B cell (primary cell): ENCODE data around the gene TCEA3. TPM values are rescaled to one million over a fixed set of nuclear protein-coding genes. Genes with fewer than 3 reads are reported as not detected.

Experiments used
- ATAC-seq: fragments of 200-7000 bp; cut with Tn5 transposase; one replicate; pipeline ENCODE4 v1.10.0; 2021; ENCODE audit warnings: low read depth, mild to moderate bottlenecking, moderate number of reproducible peaks, moderate library complexity
- CTCF ChIA-PET: fragments of 350-600 bp; sonication (Branson Sonifier 250); formaldehyde crosslinking; loops from one replicate; lab custom pipeline; 2021; ENCODE audit warnings: antibody characterized with exemption, inconsistent platforms; lab: Charles Lee
- POLR2A ChIA-PET: fragments of 350-600 bp; sonication (Branson Sonifier 250); formaldehyde crosslinking; loops from one replicate; lab custom pipeline; 2021; ENCODE audit warnings: antibody characterized with exemption; lab: Charles Lee
- DNase-seq: peaks from one replicate; pipeline ENCODE4 v3.0.0; 2013
- H2AFZ ChIP-seq: 2 replicates; pipeline ENCODE4 v1.6.1; 2012; ENCODE audit warnings: mild to moderate bottlenecking, low read depth, low read length; ENCODE audit not compliant: insufficient read depth, poor library complexity, severe bottlenecking
- H3K27ac ChIP-seq, 2 donors: 1 replicate in 1 of 2; 2 replicates in 1 of 2; pipeline ENCODE4 v1.5.1; 2012 to 2013; ENCODE audit warnings: low read length in 2 of 2, mild to moderate bottlenecking in 2 of 2, moderate library complexity in 1 of 2
- H3K27me3 ChIP-seq, 4 experiments: fragments of 200-600 bp in 1 of 4; sonication (generic) in 1 of 4; replicated peaks in 1 of 4; 1 replicate in 2 of 4; 2 replicates in 2 of 4; pipeline versions ENCODE4 v1.6.1 to v1.7.0; 2013 to 2016; ENCODE audit warnings: low read length in 3 of 4, mild to moderate bottlenecking in 2 of 4, mixed read lengths in 1 of 4, moderate library complexity in 1 of 4; ENCODE audit not compliant: insufficient read depth in 4 of 4, control insufficient read depth in 3 of 4; ENCODE audit errors: control extremely low read depth in 1 of 4
- H3K36me3 ChIP-seq, 2 experiments: replicated peaks in 1 of 2; 1 replicate in 1 of 2; 2 replicates in 1 of 2; pipeline versions ENCODE4 v1.6.1 to v1.7.1; 2013; ENCODE audit warnings: low read length in 1 of 2; ENCODE audit not compliant: insufficient read depth in 2 of 2, control insufficient read depth in 1 of 2; ENCODE audit errors: control extremely low read depth in 1 of 2, extremely low read depth in 1 of 2
- H3K4me1 ChIP-seq, 2 donors: fragments of 200-600 bp in 1 of 2; sonication (generic) in 1 of 2; 1 replicate in 1 of 2; 2 replicates in 1 of 2; pipeline versions ENCODE4 v1.5.1 to v1.6.1; 2013 to 2017; ENCODE audit warnings: low read length in 2 of 2; ENCODE audit not compliant: control insufficient read depth in 2 of 2, insufficient read depth in 2 of 2
- H3K4me2 ChIP-seq: replicated peaks from 2 replicates; pipeline ENCODE3; 2012; ENCODE audit warnings: mild to moderate bottlenecking, low read depth, low read length; ENCODE audit not compliant: poor library complexity, severe bottlenecking
- H3K4me3 ChIP-seq, 5 experiments: fragments of 200-600 bp in 1 of 5; sonication (generic) in 1 of 5; 1 replicate in 3 of 5; 2 replicates in 2 of 5; pipeline versions ENCODE4 v1.5.1 to v1.7.0; 2011 to 2016; ENCODE audit warnings: low read length in 4 of 5, mild to moderate bottlenecking in 4 of 5, low read depth in 2 of 5, control low read depth in 1 of 5, moderate library complexity in 1 of 5; ENCODE audit not compliant: insufficient read depth in 1 of 5; ENCODE audit errors: control extremely low read depth in 1 of 5, extremely low read depth in 1 of 5
- H3K79me2 ChIP-seq: fragments of 200-600 bp; sonication (generic); one replicate; pipeline ENCODE4 v1.6.0; 2016; ENCODE audit warnings: low read length; ENCODE audit not compliant: control insufficient read depth, insufficient read depth
- H3K9ac ChIP-seq: fragments of 200-600 bp; sonication (generic); 2 replicates; pipeline ENCODE4 v1.6.1; 2017; ENCODE audit warnings: mild to moderate bottlenecking, low read length, moderate library complexity
- H3K9me3 ChIP-seq, 3 donors: one replicate each; pipeline versions ENCODE4 v1.6.1 to v1.7.1; 2013; ENCODE audit warnings: low read length in 2 of 3; ENCODE audit not compliant: control insufficient read depth in 2 of 3, insufficient read depth in 1 of 3; ENCODE audit errors: control extremely low read depth in 1 of 3
- H4K20me1 ChIP-seq: 2 replicates; pipeline ENCODE4 v1.6.0; 2012; ENCODE audit warnings: mild to moderate bottlenecking, low read length; ENCODE audit not compliant: insufficient read depth, control insufficient read depth, poor library complexity, severe bottlenecking
- H3K27ac Mint-ChIP-seq: one replicate; pipeline ENCODE4 v1.8.0; 2021; ENCODE audit warnings: mixed read lengths
- H3K27me3 Mint-ChIP-seq: one replicate; pipeline ENCODE4 v1.8.0; 2021; ENCODE audit warnings: mixed read lengths
- H3K4me1 Mint-ChIP-seq: one replicate; pipeline ENCODE4 v1.8.0; 2021; ENCODE audit warnings: mixed read lengths
- H3K4me3 Mint-ChIP-seq: one replicate; pipeline ENCODE4 v1.8.0; 2021; ENCODE audit warnings: mixed read lengths
- H3K9me3 Mint-ChIP-seq: one replicate; pipeline ENCODE4 v1.8.0; 2022; ENCODE audit warnings: mixed read lengths; ENCODE audit not compliant: insufficient read depth
- CTCF ChIP-seq: fragments of 200-600 bp; IDR thresholded peaks from one replicate; pipeline ENCODE4 v1.8.0; 2022; ENCODE audit warnings: antibody characterized with exemption, mild to moderate bottlenecking
- EZH2 ChIP-seq: IDR thresholded peaks from 2 replicates; pipeline ENCODE4 v1.6.1; 2012; ENCODE audit warnings: borderline replicate concordance, low read depth, mild to moderate bottlenecking, moderate library complexity, low read length; ENCODE audit not compliant: insufficient read depth, poor library complexity, severe bottlenecking
- WGBS: methylation state at CpG from one replicate; pipeline ENCODE4 v1.1.5; 2013; ENCODE audit warnings: missing lambda C conversion rate; ENCODE audit not compliant: insufficient coverage; 5-methylcytosine and 5-hydroxymethylcytosine counted together
- intact Hi-C: fragments of 100-400 bp; cut with micrococcal nuclease; formaldehyde crosslinking; loops from one replicate; pipeline ENCODE4 v1.10.0; 2022
- polyA plus RNA-seq: library from polyadenylated mRNA; depleted of rRNA; stranded (reverse); fragments of >200 nt; gene quantifications from 2 replicates; pipeline ENCODE4 v1.2.3, GENCODE V29; 2012
- total RNA-seq, 2 donors: library from RNA; stranded (reverse); fragments of 120-200 nt in 1 of 2; gene quantifications; 1 replicate in 1 of 2; 2 replicates in 1 of 2; pipeline versions ENCODE4 v1.2.3 to v1.2.4, GENCODE V29; 2013 to 2022

TCEA3 gene
- total and polyA plus RNA-seq, 2 donors (not counting 1 experiment from before 2014, with no cell fraction given), result 0.22 TPM; not detected in 1

- Mint-ChIP-seq H3K4me3 (no peak overlapping the region), H3K27me3 (peaks cover 11% of the 10 kb centered on the region), H3K4me1 (no peaks in the 10 kb centered on the region), H3K9me3 (no peaks in the 10 kb centered on the region), H3K27ac (no peak overlapping the region)
- intact Hi-C loops, result no loop called here
- Histone ChIP-seq H3K36me3 (no peaks in the 10 kb centered on the region), H3K4me3 (no peak overlapping the region), H2AFZ (no peak overlapping the region), H3K4me1 (no peaks in the 10 kb centered on the region), H3K27me3 (no peaks in the 10 kb centered on the region), H3K79me2 (no peaks in the 10 kb centered on the region), H3K9ac (no peak overlapping the region), H3K9me3 (no peaks in the 10 kb centered on the region), H3K27ac (no peak overlapping the region), H4K20me1 (no peaks in the 10 kb centered on the region), H3K4me2 (no peak overlapping the region)
- TF ChIP-seq CTCF, result no peak
- TF ChIP-seq EZH2, result no peak
- no peak for ATAC-seq
- no peak for DNase-seq
- POLR2A ChIA-PET, result interaction anchor here (0.6 kb wide), 1 partner anchor 35 kb away, joined by 3 read pairs; no protein-coding TSS in a partner anchor
- CTCF ChIA-PET, result no interaction called here
- no CpG with 5 or more reads among the region's 1 CpG for WGBS
Observed at GRCh38 chr1:23451441-23451840, 26.9 kb upstream of the TCEA3 start.

GRCh38 chr1:23450894-23451293, 26.3 kb upstream of the TCEA3 start:
- ATAC-seq (no peak), DNase-seq (no peak)
- no peak for TF ChIP-seq EZH2
- TF ChIP-seq CTCF, result no peak
- Histone ChIP-seq H3K27ac (no peak overlapping the region), H3K36me3 (no peaks in the 10 kb centered on the region), H4K20me1 (no peaks in the 10 kb centered on the region), H3K4me2 (no peak overlapping the region), H2AFZ (no peak overlapping the region), H3K4me3 (no peak overlapping the region), H3K4me1 (no peaks in the 10 kb centered on the region), H3K79me2 (no peaks in the 10 kb centered on the region), H3K27me3 (no peaks in the 10 kb centered on the region), H3K9me3 (no peaks in the 10 kb centered on the region), H3K9ac (no peak overlapping the region)
- Mint-ChIP-seq H3K4me3 (no peak overlapping the region), H3K4me1 (no peaks in the 10 kb centered on the region), H3K27me3 (peaks cover 7% of the 10 kb centered on the region), H3K27ac (no peak overlapping the region), H3K9me3 (no peaks in the 10 kb centered on the region)
- 88% methylated on average over 3 of the region's 4 CpGs for WGBS
- intact Hi-C loops, result no loop called here
- POLR2A ChIA-PET, result no interaction called here
- CTCF ChIA-PET, result no interaction called here
